ENCODE data around the gene WASL.
"Not testable (repeated sequence)": the region's sequence is repeated elsewhere in the genome, so short reads cannot be mapped to it uniquely, and the experiment has no call there.

WASL gene

DNA sequence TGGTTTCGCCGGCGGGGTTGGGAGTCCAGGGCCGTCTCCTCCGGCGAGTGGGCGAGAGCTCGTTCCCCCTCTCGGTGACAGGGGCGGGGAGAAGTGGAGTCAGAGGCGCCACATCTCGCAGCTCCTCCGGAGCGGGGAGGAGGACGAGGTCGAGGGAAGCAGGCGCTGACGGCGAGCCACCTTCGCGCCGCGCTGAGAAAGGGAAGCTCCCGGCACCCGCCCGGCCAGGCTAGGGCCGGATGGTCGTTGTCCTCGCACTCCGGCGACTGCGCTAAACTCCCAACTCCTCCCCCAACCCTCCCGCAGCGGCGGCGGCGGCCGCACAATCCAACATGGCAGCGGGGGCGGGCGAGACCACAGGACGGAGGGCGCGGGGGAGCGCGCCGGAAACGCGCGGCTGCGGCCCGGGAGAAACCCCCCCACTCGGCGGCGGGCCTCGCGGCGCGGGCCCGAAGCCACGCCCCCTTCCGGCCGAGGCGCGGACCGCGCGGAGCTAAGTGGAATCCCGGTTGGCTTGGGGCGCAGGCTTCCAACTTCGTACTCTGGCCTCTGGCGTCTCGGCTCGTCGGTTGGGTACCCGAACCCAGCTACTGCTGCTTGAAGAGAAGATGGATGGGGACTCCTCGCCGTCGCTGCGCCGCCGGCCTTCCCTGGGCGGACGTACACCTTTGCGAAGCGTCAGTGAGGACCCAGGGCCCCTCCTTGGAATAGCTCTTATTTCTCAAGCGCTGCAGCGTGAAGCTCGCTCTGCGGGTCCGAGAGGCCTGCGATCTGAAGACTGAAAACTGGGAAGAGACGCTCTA, at the start of gene WASL:
WASL (minus strand) TSS at position 270 of the 803 bp plus-strand sequence; CDS start at position 1, 269 bp downstream.
- peak; percentile 59 for DNase-seq

DNA sequence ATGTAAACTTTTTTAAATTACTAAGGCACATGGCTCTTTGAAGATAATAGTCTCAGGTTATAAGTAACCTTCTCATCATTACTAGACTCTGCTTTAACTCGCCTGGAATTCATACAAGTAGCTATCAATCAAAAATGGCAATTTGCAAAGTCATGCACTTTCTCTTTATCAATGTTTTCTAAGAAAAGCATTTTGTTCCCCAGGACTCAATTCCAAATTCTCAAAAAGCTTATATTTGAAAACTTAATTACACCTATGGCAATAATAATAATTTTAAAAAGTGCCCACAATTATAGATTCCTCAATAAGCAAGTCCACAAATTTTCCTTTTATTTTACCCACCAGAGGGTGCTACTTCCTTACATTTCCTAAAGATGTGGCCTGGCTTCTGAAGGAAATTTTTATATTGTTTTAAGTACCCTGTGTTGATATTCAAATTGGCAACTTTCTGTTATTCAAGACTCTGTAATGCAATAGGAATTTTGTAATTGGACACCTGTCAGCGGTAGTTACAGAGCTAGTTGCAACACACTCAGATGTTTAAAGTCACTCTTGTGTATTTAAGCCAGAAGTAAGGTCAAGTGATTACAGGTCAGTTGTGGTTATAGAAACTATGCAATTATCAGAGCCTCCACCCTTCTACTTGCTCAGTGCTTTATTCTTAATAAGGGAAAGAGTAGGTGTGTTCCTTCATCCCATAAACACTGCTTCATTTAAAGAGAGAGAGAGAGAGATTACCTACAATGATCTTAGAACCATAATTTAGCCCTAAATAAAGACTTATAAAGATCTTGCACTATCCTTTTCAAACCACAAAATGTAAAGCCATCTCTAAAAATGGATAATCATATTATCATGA, 49.1 kb upstream of the WASL start:
- DNase-seq = peak; percentile 62

DNA sequence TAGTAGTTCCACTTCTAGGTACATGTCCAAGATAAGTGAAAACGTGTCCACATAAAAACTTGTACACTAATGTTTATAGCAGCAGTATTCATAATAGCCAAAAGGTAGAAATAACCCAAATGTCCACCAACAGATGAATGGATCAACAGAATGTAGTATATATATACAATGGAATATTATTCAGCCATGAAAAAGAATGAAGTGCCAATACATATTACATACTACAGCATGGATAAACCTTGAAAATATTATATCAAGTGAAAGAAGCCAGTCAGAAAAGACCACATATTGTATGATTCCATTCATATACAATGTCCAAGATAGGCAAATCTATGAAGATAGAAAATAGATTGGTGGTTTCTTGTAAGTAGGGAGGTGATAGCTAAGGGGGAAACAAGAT, 47.8 kb upstream of the WASL start:
- no peak for DNase-seq

DNA sequence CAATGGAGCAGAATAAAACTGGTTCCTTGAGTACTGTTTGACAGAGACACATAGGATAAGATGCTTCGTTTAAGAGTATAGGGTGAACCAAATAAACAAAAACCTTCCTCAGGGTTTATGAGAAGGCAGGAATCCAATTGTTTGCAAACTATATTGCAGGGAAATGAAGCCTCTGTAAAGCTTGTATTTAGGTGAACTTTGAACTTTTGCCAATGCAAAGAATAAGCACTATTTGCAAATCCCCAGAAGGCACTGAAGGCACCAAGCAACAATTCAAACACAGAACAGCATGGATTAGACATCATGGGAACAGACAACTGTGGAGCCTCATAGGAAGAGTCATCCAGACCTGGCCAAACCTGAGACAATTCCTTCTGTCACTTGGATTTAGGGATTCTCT, 47.1 kb upstream of the WASL start:
- no peak for DNase-seq

DNA sequence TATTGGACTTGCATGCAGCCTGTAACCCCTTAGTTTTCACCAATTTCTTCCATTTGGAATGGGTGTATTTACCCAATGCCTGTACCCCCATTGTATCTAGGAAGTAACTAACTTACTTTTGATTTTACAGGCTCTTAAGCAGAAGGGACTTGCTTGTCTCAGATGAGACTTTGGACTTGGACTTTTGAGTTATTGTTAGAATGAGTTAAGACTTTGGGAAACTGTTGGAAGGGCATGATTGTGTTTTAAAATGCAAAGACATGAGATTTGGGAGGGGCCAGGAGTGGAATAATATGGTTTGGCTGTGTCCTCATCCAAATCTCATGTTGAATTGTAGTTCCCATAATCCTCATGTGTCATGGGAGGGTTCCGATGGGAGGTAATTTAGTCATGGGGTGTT, 46.3 kb upstream of the WASL start:
- not testable (repeated sequence) for DNase-seq

DNA sequence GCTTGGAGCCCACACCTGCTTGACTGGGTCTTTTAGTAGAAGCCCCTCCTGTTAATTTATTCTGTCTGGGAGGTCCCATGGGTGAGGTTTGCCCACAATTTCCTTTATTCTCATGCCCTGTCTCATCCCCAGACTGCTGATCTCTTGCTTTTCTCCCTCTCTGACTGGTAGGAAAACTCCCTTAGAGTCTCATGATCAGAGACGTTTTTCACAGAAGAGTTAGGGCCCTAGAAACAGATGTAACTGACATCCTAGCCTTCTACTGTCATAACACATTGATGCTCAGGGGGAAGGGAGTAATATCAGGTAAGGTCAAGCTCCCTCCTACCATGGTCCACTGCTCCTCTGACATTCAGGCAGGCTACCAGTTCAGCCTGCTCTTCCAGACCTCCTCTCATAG, 43.7 kb upstream of the WASL start:
- no peak for DNase-seq

DNA sequence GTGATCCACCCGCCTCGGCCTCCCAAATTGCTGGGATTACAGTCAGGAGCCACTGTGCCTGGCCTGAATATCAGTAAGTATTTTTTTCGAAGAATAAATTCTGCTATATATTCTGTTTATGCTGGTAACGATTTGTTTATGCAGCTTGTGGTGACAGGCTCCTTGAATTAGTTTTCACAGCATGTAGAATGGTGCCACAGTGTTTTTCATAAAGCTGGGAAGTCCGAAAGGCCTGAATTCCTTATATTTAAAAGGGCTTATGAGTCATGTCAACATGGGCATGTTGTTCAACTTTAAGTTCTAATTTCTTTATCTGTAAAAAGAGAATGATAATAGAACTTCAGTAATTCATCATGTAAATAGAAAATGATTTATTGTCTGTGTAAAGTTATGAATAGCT, 42.2 kb upstream of the WASL start:
- no peak for DNase-seq

DNA sequence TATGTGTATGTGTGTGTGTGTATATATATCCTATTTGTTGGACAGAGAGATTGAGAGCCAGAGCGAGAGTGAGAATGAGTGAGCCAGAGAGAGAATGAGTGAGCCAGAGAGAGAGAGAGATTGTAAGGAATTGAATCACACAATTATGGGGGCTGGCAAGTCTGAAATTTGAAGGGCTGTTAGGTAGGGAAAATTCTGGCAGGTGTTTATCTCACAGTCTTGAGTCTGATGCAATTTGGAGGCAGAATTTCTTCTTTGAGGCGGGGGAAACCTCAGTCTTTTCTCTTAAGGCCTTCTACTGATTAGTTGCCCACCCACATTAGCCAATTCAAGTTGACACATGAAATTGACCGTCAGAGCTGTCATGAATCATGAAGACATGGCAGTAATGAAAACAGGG, 41.0 kb upstream of the WASL start:
- no peak for DNase-seq

DNA sequence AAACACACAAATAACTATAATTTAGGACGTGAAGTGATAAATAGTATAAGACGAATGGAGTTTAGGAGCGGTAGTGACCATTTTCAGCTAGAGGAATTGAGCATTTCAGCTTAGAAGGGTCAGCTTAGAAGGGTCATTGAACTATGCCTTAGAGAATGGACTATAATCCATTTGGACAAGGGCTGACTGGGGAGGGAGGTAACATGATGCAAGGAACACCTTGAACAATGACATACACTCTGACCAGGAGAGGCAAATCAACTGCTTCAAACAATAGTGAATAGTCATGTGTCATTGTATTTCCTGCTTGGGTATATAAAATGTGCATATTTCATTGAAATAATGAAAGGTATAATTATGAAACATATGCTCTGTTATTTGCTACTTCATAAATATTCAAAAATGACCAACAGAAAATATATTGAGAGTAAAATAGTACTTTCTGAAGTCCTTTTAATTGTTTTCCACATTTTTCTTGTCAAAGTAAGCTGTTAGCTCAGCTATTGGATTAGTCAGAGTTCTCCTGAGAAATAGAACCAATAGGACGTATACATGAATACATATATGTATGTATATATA, 40.5 kb upstream of the WASL start:
- DNase-seq = no peak

DNA sequence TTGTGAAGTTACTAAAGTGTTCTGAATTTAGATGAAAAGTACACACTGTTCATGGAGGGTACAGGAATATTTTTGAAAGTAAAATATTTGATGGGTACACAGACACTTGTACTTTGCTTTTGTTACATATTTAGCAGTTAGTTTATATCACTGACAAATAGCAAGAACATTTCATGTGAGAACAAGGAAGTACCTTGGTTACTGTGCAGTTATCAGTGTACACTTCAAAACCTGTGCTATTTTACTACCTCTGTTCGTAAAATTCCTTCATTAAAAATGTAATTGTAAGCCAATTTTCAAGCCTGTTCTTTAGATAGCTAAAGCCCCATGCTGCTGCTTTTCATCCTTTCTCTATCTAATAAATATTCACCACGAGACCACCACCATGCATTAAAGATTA, 39.8 kb upstream of the WASL start:
- no peak for DNase-seq

DNA sequence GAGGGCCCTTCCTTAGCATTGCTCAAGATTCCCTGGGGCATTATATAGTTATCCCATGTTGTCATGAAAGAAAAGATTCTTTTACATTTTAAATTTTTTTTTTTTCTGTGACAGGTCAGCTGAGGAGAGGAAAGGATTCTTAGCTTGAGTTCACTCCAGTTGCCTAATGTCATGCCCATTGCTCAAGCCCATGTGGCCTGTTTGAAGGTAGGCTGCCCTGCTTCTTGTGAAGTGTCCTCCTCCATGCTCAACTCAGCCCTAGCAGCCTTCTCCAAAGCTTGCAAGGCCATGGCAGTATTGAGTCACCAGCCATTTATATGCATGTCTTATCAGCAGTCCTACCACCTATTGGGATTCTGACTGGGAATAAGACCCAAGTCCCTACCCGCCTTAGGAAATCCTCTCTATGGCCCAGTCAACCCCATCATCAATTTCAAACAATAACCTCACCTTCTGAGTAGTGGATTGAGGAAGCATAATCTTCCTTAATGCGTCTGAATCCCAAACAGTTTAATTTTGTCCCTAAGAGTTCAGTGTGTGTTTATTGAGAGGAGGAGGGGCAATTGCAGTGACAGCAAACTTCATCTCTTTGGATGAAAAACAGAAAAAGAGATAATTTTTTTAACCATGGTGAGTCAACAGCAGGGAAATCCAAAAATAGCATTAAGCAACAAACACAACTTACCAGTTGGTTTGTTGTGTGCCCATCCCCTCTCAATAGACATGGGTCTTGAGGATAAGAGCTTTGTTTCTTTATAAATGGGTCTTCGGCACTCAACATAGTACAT, 38.6 kb upstream of the WASL start:
- DNase-seq = no peak

DNA sequence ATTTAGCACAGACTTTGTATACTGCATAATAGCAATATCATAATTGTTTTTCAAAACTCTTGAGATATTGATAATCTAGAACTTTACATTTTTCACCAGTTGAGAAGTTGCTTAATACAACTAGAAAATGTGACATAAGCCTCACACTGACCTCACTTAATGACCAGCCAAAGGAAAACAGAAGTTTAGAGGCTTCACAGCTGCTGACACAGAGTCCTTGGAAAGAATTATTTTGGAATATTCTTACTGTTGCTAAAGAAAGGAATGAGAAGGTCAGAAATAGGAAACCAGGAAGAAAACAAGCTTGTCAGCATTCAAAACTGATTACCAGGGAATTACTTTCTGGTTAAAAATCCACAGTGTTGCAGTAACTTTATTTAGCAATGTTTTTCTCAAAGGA, 35.5 kb upstream of the WASL start:
- no peak for DNase-seq

DNA sequence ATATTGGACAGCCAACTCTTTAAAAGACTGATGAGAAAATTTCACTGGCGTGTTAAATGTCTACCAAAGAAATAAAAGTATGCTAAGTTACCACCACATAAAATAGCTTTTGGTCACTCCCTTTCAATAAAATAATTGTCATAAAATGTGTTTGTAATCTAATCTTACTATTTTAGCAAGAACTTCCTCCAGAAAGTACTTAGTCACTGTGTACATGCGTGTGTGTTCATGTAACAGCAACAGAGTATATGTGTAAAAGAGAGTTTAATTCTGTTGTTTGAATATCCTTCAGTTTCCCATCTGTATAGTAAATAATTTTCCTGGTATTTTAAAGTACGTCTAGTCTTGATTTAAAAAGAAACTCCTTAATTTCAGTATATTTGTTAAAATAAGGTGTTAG, 35.0 kb upstream of the WASL start:
- DNase-seq = no peak

DNA sequence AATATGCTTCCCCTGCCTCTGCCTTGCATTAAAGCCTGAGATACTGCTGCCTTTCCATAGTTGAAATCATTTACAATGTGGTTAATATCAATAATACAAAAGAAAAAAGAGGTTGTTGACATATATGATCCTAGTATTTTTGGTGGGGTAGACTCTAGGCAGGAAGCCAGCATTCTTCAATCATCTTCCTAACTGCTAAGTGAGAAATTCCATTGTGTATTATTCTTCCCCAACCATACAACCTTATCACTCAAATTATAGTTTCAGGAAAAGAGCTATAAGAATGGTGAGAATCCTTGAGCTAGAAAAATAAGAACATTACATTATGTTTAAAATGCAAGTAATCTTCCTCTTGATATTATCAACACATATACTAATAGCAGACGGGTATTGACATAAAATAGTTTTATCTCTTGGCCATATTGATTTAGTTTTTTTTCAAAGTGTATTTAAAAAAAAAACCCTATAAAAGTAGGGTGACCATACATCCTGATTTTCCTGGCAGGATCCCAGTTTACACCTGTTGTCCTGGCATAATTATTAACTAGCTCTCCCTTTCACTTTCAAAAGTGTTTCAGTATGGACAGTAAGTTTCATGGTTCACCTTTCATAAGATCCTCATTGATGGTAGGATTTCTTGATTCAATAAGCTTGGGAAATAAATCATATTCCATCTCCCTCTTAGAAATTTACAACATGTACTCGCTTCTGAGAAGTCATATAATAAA, 33.4 kb upstream of the WASL start:
- DNase-seq = no peak

DNA sequence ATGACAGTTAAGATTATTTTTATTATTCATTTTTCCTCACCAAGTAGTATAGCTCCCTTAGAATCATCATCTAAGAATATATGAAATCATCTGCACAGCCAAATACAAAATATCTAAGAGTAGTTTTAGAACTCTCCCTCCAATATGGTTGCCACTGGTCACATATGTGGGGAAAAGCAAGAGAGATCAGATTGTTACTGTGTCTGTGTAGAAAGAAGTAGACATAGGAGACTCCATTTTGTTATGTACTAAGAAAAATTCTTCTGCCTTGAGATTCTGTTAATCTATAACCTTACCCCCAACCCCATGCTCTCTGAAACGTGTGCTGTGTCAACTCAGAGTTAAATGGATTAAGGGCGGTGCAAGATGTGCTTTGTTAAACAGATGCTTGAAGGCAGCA, 31.7 kb upstream of the WASL start:
- DNase-seq = not testable (repeated sequence)

DNA sequence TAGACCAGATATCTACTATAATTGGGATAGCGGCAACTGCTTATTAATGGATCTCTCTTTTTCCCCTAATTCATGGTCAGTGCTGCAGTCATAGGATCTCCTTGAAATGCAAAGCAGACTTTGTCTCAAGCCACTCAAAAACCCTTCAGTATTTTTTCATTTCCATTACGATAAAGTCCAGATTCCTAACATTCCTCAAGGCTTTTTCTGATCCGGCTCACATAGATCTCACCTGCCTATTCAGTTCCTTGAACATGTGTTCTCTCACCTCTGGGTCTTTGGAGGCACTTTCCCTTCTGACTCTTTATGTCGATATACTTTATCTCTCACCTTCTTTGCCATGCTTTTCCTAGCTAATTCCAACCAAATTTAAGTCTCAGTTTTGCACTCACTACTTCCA, 25.7 kb upstream of the WASL start:
- no peak for DNase-seq

DNA sequence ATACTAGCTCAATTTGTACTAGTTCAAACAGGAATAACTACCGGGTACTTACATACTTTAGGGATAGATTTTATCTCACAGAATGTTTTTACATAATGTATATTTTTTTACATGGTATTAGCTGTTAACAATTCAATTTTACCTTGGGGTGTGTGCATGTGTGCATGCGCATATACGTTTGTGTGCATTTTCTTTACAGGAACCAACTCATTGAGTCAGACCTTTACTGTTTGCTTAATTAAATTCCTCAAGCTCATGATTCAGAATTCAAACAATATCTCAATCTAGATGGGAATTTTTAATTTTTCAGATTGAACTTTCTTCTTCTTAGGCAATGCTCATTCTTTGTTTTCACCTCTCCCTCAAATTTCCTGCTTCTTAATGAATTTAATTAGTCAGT, 24.7 kb upstream of the WASL start:
- no peak for DNase-seq

DNA sequence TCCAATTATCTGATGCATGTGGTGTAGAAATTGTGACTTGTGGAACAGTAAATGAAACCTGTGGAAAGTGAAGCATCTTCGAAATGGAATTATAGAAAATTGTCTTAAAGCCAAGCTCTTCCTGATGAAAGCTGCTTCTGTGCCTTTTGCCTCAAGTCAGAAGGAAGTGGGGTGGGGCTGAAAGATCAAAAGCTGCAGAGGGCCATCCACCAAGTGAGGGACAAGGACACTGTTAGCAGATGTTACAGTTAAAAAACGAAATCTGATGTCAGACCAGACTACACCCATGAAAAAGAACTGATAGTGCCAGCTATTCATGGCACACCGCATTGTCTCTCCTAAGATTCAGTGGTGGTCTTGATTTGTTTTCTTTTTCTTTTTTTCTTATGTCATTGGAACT, 23.8 kb upstream of the WASL start:
- no peak for DNase-seq

DNA sequence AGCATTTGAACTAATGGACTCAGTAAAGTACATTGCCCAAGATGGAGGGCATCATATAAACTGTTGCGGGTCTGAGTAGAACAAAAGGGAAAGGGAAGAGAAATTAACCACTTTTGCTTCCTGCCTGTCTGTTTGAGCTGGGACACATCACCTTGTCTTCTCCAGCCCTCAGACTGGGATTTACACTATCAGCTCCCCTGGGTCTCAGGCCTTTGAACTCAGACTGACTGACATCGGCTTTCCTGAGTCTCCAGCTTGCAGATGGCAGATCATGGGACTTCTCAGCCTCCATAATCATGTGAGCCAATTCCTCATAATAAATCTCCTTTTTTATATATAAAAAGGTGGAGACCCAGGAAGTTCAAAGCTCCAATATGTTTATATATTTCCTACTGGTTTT, 23.0 kb upstream of the WASL start:
- DNase-seq = no peak

DNA sequence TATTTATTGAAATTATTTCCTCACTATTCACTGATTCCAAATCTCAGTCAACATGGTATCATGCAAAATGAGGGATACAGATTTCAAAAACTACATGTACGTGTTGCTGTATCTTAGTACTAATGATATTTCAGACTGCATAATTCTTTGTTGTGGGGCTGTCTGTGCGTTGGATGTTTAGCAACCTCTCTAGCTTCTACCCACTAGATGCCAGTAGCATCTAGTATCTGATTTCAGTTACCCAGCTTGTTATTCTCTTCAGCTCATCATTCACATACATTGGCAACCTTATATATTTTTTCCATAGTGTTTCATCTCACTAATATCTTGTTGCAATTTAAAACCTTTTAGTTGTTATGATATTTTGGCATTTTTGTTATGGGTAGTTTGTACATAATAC, 22.5 kb upstream of the WASL start:
- DNase-seq = no peak

DNA sequence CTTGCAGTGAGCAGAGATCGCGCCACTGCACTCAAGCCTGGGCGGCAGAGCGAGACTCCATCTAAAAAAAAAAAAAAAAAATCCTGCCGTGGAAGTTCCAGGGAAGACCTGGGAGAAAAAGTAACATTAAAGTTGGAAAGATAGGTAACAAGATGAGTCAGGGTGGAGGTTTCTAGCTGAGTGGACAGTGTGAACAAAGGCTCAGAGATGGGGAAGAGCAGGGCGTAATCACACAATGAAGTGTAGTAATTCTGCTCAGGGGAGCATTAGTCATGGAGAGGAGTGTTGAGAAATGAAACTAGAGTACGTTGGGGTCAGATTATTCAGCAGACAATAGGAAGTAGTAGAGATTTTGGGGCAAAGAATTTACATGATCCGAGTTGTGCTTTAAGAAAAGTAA, 21.6 kb upstream of the WASL start:
- no peak for DNase-seq

DNA sequence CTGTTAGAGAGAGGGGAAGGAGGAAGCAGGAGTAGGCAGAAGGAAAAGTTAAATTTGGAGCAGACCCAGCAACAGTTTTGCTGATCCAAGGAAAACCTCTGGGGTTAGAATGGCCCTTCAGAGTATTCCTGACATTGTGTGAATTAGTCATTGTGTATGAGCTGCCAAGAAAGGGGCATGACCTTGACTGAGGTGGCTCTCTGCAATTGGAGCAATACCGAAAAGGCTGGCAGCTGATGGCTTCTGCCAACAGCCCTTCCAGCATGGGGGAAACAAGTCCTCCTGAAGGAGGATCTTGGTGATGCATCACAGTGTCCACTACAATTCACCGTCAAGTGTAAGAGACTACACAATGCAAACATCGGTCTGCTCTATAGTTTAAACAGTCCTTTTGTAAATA, 20.6 kb upstream of the WASL start:
- DNase-seq = no peak
